Measurements from ENCODE around the gene KRTAP12-1.
"Not testable (repeated sequence)": the region's sequence is repeated elsewhere in the genome, so short reads cannot be mapped to it uniquely, and the experiment has no call there.

Gene KRTAP12-1

GRCh38 chr21:44638506-44639330, 43.2 kb downstream of the KRTAP12-1 start:
- DNase-seq, result not testable (repeated sequence)

- DNase-seq, result not testable (repeated sequence)
Observed at GRCh38 chr21:44637851-44638348, 44.1 kb downstream of the KRTAP12-1 start.

DNA sequence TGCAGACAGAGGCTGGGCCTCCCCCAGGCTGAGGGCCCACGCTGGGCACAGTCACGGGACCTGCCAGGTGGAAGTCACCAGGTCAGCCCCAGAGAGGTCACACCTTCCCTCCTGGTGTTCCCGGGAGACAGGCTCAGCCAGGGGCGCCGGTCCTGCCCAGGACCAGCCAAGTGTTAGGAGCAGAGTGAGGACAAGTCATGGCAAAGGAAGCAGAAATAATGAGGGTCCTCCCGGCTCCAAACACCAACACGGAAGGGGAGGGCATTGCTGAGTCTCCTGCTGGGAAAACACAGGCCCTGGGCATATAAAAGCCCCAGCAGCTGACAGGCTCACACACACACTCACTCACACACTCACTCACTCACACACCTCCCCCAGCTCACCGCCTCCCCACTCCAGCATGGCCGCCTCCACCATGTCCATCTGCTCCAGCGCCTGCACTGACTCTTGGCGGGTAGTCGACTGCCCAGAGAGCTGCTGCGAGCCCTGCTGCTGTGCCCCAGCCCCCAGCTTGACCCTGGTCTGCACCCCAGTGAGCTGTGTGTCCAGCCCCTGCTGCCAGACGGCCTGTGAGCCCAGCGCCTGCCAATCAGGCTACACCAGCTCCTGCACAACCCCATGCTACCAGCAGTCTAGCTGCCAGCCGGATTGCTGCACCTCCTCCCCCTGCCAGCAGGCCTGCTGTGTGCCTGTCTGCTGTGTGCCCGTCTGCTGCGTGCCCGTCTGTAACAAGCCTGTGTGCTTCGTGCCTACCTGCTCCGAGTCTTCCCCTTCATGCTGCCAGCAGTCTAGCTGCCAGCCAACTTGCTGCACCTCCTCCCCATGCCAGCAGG, 44.7 kb downstream of the KRTAP12-1 start, which contains the start of gene KRTAP10-10:
KRTAP10-10 (plus strand) TSS at position 339 of the 833 bp plus-strand sequence; CDS start at position 401, 62 bp downstream.
- no peak for DNase-seq

DNA sequence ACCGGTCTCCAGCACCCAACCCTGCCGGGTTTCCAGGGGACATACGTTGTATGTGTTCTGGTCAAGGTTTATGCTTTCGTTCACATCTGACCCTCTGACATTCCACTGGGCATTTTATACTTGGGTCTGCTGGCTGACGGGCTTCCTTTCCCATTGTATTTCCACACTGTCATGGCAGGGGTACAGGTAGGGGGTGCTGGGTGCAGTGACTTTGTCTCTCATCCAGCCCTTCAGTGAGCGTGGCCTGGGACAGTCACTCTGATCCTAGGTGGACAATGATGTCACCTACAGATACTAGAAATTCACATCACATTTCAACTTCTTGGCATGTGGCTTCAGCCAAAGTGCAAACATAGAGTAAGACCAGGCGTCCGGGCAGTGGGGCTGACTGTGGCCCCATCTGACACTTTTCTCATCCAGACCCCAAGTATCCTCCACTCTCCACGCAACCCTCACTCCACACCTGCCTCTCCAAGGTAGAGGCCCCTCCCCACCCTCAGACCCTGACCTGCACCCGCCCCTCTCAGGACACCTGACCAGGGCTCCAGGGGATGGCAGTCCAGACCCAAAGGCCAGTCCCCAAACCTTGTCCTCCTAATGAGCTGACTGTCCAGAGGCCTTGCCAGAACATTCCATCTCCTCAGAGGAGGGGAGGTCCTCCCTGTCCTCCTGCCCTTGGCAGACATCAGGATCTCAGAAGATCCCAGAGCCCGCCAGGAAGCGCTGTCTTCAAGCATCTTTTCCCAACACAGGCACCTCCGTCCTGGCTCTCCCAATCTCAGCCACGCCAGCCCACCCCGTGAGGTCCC, 45.5 kb downstream of the KRTAP12-1 start:
- no peak for DNase-seq

- no peak for DNase-seq
Observed at GRCh38 chr21:44632067-44632466, 49.9 kb downstream of the KRTAP12-1 start.
